ENCODE data around the gene EVX1.

Gene EVX1

GRCh38 chr7:27235387-27236311 lies 7.0 kb upstream of the EVX1 start:
- no peak for DNase-seq

- no peak for DNase-seq
Measured at GRCh38 chr7:27237735-27238334, 4.8 kb upstream of the EVX1 start.

GRCh38 chr7:27238979-27239386 lies 3.6 kb upstream of the EVX1 start:
- DNase-seq, result no peak

GRCh38 chr7:27239387-27240014 lies 3.1 kb upstream of the EVX1 start:
- DNase-seq, result no peak

- DNase-seq, result no peak
Measured at GRCh38 chr7:27240015-27240731, 2.4 kb upstream of the EVX1 start.

GRCh38 chr7:27241189-27242056 lies 1.2 kb upstream of the EVX1 start:
- no peak for DNase-seq

- DNase-seq, result no peak
Measured at GRCh38 chr7:27242154-27242553, 448 bp upstream of the EVX1 start.

GRCh38 chr7:27243340-27244163 lies 950 bp downstream of the EVX1 start:
- DNase-seq, result no peak

- no peak for DNase-seq
Measured at GRCh38 chr7:27244488-27245123, 2.0 kb downstream of the EVX1 start.

GRCh38 chr7:27245124-27245797 lies 2.7 kb downstream of the EVX1 start:
- no peak for DNase-seq

- DNase-seq, result no peak
Measured at GRCh38 chr7:27245798-27246691, 3.4 kb downstream of the EVX1 start.

GRCh38 chr7:27247000-27247399 lies 4.4 kb downstream of the EVX1 start:
- DNase-seq, result no peak

- no peak for DNase-seq
Measured at GRCh38 chr7:27247452-27248426, 5.1 kb downstream of the EVX1 start.

- no peak for DNase-seq
Measured at GRCh38 chr7:27248427-27248806, 5.8 kb downstream of the EVX1 start.

- DNase-seq, result no peak
Measured at GRCh38 chr7:27248911-27249723, 6.5 kb downstream of the EVX1 start.

- no peak for DNase-seq
Measured at GRCh38 chr7:27249724-27250556, 7.3 kb downstream of the EVX1 start.
